HepG2 (cell line): Measurements from ENCODE around the gene HAO2. TPM values are rescaled to one million over a fixed set of nuclear protein-coding genes. Genes with fewer than 3 reads are reported as not detected.

ENCODE experiments used
- ATAC-seq: fragments of 200-7000 bp; cut with Tn5 transposase; 3 replicates; pipeline ENCODE4 v1.9.1; 2020; ENCODE audit warnings: mild to moderate bottlenecking, moderate library complexity
- BruUV-seq: library from RNA; stranded (reverse); fragments of 400-500 nt; replicated peaks from 2 replicates; lab custom pipeline; 2021; lab: Mats Ljungman, UMichigan
- CTCF ChIA-PET: fragments of 300-600 bp; formaldehyde crosslinking; extraction: SDS; loops from one replicate; lab custom pipeline; 2021; ENCODE audit warnings: low total read pairs, inconsistent platforms, low intra/inter-chr PET ratio; lab: Yijun Ruan, JAX
- POLR2A ChIA-PET: fragments of 350-600 bp; sonication (Branson Sonifier 250); formaldehyde crosslinking; loops from one replicate; lab custom pipeline; 2020; ENCODE audit warnings: antibody characterized with exemption, inconsistent platforms; lab: Yijun Ruan, JAX
- DNase-seq: peaks from one replicate; pipeline ENCODE4 v3.0.0-alpha.2; 2015; ENCODE audit warnings: low spot score
- FAIRE-seq: peaks from 3 replicates; lab custom pipeline; 2011; peaks lifted over from hg19 to GRCh38; lab: Jason Lieb, UNC
- H2AFZ ChIP-seq: one replicate; pipeline ENCODE4 v1.6.1; 2011; ENCODE audit warnings: low read length, inconsistent platforms
- H3K27ac ChIP-seq: fragments of 300-600 bp; 3 replicates; pipeline ENCODE4 v1.8.0; 2011; ENCODE audit warnings: mixed run types, mild to moderate bottlenecking, mixed read lengths, low read length, inconsistent platforms; ENCODE audit not compliant: insufficient read depth; ENCODE audit errors: extremely low read length
- H3K27me3 ChIP-seq, 2 experiments: fragments of 200-600 bp in 1 of 2; 2 replicates in 1 of 2; 3 replicates in 1 of 2; pipeline versions ENCODE4 v1.6.0 to v1.8.0; 2011; ENCODE audit warnings: low read length in 2 of 2, mild to moderate bottlenecking in 2 of 2, moderate library complexity in 2 of 2, inconsistent platforms in 1 of 2; ENCODE audit not compliant: insufficient read depth in 2 of 2, control insufficient read depth in 1 of 2
- H3K36me3 ChIP-seq, 2 experiments: fragments of 200-600 bp in 1 of 2; replicated peaks in 1 of 2; 2 replicates in 1 of 2; 3 replicates in 1 of 2; pipeline versions ENCODE4 v1.5.1 to v1.8.0; 2011; ENCODE audit warnings: low read length in 2 of 2, inconsistent platforms in 1 of 2; ENCODE audit not compliant: insufficient read depth in 2 of 2, control insufficient read depth in 1 of 2
- H3K4me1 ChIP-seq: 2 replicates; pipeline ENCODE4 v1.5.1; 2012; ENCODE audit warnings: low read length, inconsistent platforms; ENCODE audit not compliant: insufficient read depth
- H3K4me2 ChIP-seq: 2 replicates; pipeline ENCODE4 v1.6.0; 2011; ENCODE audit warnings: low read depth, low read length, inconsistent platforms
- H3K4me3 ChIP-seq, 3 experiments: fragments of 200-600 bp in 1 of 3; sonication (generic), shearing (Covaris generic) in 1 of 3; replicated peaks in 1 of 3; 2 replicates each; pipeline ENCODE4 v1.5.1; 2011 to 2016; ENCODE audit warnings: low read length in 3 of 3, inconsistent platforms in 2 of 3, low read depth in 2 of 3, mild to moderate bottlenecking in 2 of 3, control low read depth in 1 of 3, mixed read lengths in 1 of 3; ENCODE audit not compliant: insufficient read depth in 1 of 3
- H3K79me2 ChIP-seq: one replicate; pipeline ENCODE4 v1.6.1; 2011; ENCODE audit warnings: low read length, inconsistent platforms; ENCODE audit not compliant: insufficient read depth
- H3K9ac ChIP-seq: 2 replicates; pipeline ENCODE4 v1.6.0; 2011; ENCODE audit warnings: mild to moderate bottlenecking, low read depth, low read length, inconsistent platforms; ENCODE audit not compliant: insufficient read depth
- H3K9me3 ChIP-seq: 2 replicates; pipeline ENCODE4 v1.5.1; 2012; ENCODE audit warnings: mild to moderate bottlenecking, low read length
- H4K20me1 ChIP-seq: 2 replicates; pipeline ENCODE4 v1.6.0; 2011; ENCODE audit warnings: inconsistent platforms, mild to moderate bottlenecking, low read length, moderate library complexity; ENCODE audit not compliant: insufficient read depth
- AGO1 ChIP-seq: fragments of 200-400 bp; formaldehyde crosslinking; IDR thresholded peaks from 2 replicates; pipeline ENCODE4 v1.6.1; 2017; ENCODE audit warnings: mild to moderate bottlenecking, low read depth, low read length, moderate library complexity; ENCODE audit not compliant: poor library complexity, severe bottlenecking
- CBX5 ChIP-seq: sonication (generic); formaldehyde crosslinking; IDR thresholded peaks from 2 replicates; pipeline ENCODE4 v1.4.0; 2020; ENCODE audit warnings: missing genetic modification reagents, borderline replicate concordance
- ETS1 ChIP-seq: sonication (generic); formaldehyde crosslinking; IDR thresholded peaks from 2 replicates; pipeline ENCODE4 v1.4.0; 2020; ENCODE audit warnings: missing genetic modification reagents
- FOXP4 ChIP-seq: sonication (generic); formaldehyde crosslinking; IDR thresholded peaks from 2 replicates; pipeline ENCODE4 v1.4.0; 2020; ENCODE audit warnings: missing genetic modification reagents
- HMG20A ChIP-seq: IDR thresholded peaks from 2 replicates; pipeline ENCODE4 v1.6.1; 2016; ENCODE audit warnings: borderline replicate concordance
- HNF4A ChIP-seq: sonication (generic); formaldehyde crosslinking; IDR thresholded peaks from 2 replicates; pipeline ENCODE4 v1.4.0; 2020; ENCODE audit warnings: missing genetic modification reagents
- IRX3 ChIP-seq: sonication (generic); formaldehyde crosslinking; IDR thresholded peaks from 2 replicates; pipeline ENCODE4 v1.8.1; 2023; ENCODE audit warnings: mild to moderate bottlenecking, low read depth, missing genetic modification reagents, borderline replicate concordance
- JUNB ChIP-seq: sonication (generic); formaldehyde crosslinking; IDR thresholded peaks from 2 replicates; pipeline ENCODE4 v1.8.0; 2022; ENCODE audit warnings: missing genetic modification reagents, mild to moderate bottlenecking, borderline replicate concordance
- MBNL3 ChIP-seq: fragments of 250-450 bp; sonication (Bioruptor Pico); conservative IDR thresholded peaks from 2 replicates; pipeline ENCODE4 v1.8.0; 2022; ENCODE audit warnings: mild to moderate bottlenecking, inconsistent platforms
- MXD1 ChIP-seq: sonication (generic); formaldehyde crosslinking; IDR thresholded peaks from 2 replicates; pipeline ENCODE4 v1.4.0; 2020; ENCODE audit warnings: mild to moderate bottlenecking, missing genetic modification reagents
- PAWR ChIP-seq: sonication (generic); formaldehyde crosslinking; IDR thresholded peaks from 2 replicates; pipeline ENCODE4 v1.4.0; 2020; ENCODE audit warnings: missing genetic modification reagents, mild to moderate bottlenecking, borderline replicate concordance
- RARA ChIP-seq: IDR thresholded peaks from 2 replicates; pipeline ENCODE4 v1.6.1; 2016; ENCODE audit warnings: missing genetic modification reagents, missing compliant biosample characterization
- SRF ChIP-seq: IDR thresholded peaks from 2 replicates; pipeline ENCODE4 v1.6.1; 2011; ENCODE audit warnings: mild to moderate bottlenecking, low read depth, low read length, moderate library complexity
- THAP11 ChIP-seq: IDR thresholded peaks from 2 replicates; pipeline ENCODE4 v1.6.1; 2016; ENCODE audit warnings: missing biosample characterization, missing genetic modification reagents
- ZBTB33 ChIP-seq: sonication (generic); formaldehyde crosslinking; IDR thresholded peaks from 2 replicates; pipeline ENCODE4 v1.4.0; 2020; ENCODE audit warnings: missing genetic modification reagents
- ZFP36L2 ChIP-seq: sonication (generic); formaldehyde crosslinking; IDR thresholded peaks from 2 replicates; pipeline ENCODE4 v1.4.0; 2020; ENCODE audit warnings: missing genetic modification reagents
- ZNF34 ChIP-seq: sonication (generic); formaldehyde crosslinking; IDR thresholded peaks from 2 replicates; pipeline ENCODE4 v1.4.0; 2020; ENCODE audit warnings: mild to moderate bottlenecking, missing genetic modification reagents, borderline replicate concordance
- in situ Hi-C: cut with HindIII; loops from 2 replicates; pipeline ENCODE4 v1.10.0; 2017; ENCODE audit warnings: low pct_unique_long_range_greater_than_20kb; ENCODE audit not compliant: extremely low pct_ligation_motif_present
- intact Hi-C: fragments of 100-400 bp; cut with micrococcal nuclease; formaldehyde crosslinking; loops from one replicate; pipeline ENCODE4 v1.10.0; 2022; ENCODE audit not compliant: unreplicated experiment
- polyA plus RNA-seq, 8 experiments: library from polyadenylated mRNA; depleted of rRNA in 3 of 8; stranded (reverse) in 7 of 8; unstranded in 1 of 8; fragments of >200 nt; fragmentation: Illumina TruSeq in 4 of 8; extraction: Trizol in 4 of 8; gene quantifications; 2 replicates each; pipeline versions ENCODE4 v1.2.1 to v1.2.3, GENCODE V29; 2011 to 2016; ENCODE audit warnings: low read depth in 4 of 8, missing spikeins in 1 of 8, mixed read lengths in 1 of 8; ENCODE audit not compliant: insufficient read depth in 1 of 8
- total RNA-seq, 5 experiments: library from RNA; depleted of rRNA; stranded (reverse); fragments of >200 nt; fragmentation: Illumina TruSeq; extraction: Trizol; gene quantifications; 2 replicates each; pipeline ENCODE4 v1.2.3, GENCODE V29; 2016; ENCODE audit warnings: low read depth in 1 of 5

Gene HAO2
- total and polyA plus RNA-seq, 2 of the 13 experiments (the other 11 are each of a cell fraction or from before 2014, with no cell fraction given): 0.05 to 0.09 TPM

GRCh38 chr1:119338757-119339156 is 29.8 kb upstream of the HAO2 start (continued):
- TF ChIP-seq ZBTB33 (peak; percentile 68), RARA (CRISPR knock-in tag) (peak; percentile 57; the same call in 1 of the 2 replicates), PAWR (no peak), THAP11 (CRISPR knock-in tag) (no peak), HMG20A (peak; percentile 39; the same call in 1 of the 2 replicates), HNF4A (CRISPR knock-in tag) (peak; percentile 81), FOXP4 (CRISPR knock-in tag) (peak; percentile 36; the same call in 1 of the 2 replicates)

- ATAC-seq (peak; percentile 29; the same call in 2 of the 3 replicates), DNase-seq (no peak), FAIRE-seq (no peak)
- Histone ChIP-seq H3K9ac (peak overlapping the region; percentile 69), H3K36me3 (no peaks in the 10 kb centered on the region), H3K4me2 (peak overlapping the region; percentile 60), H3K27me3 (no peaks in the 10 kb centered on the region), H3K9me3 (peaks cover 8% of the 10 kb centered on the region; the same call in 1 of the 2 replicates), H3K4me1 (peaks cover 97% of the 10 kb centered on the region), H4K20me1 (no peaks in the 10 kb centered on the region), H3K4me3 (peak overlapping the region in 1 of 3 experiments; percentile 15; a peak in 1 of 6 replicates), H2AFZ (no peak overlapping the region), H3K27ac (peak overlapping the region; percentile 90), H3K79me2 (no peaks in the 10 kb centered on the region)
- ChIA-PET POLR2A (interaction anchor here (1.0 to 1.3 kb wide), 3 partner anchors 9 to 371 kb away, joined by 3 to 14 read pairs (median 3); partner anchors contain the start of gene PHGDH), CTCF (no interaction called here)
- BruUV-seq: TSS peak; percentile 96
- in situ Hi-C loops (no loop called here), intact Hi-C loops (loop anchor here (1.0 to 2.0 kb wide), 3 partner anchors 9 to 22 kb away; no protein-coding TSS in a partner anchor)
- TF ChIP-seq ZNF34 (CRISPR knock-in tag) (no peak), ZFP36L2 (CRISPR knock-in tag) (no peak), MXD1 (CRISPR knock-in tag) (no peak), IRX3 (no peak), MBNL3 (CRISPR knock-in tag) (no peak), SRF (0 out of 2 replicates have a peak, but pooled peaks have one; percentile 20), JUNB (no peak), ETS1 (CRISPR knock-in tag) (no peak), AGO1 (no peak), CBX5 (CRISPR knock-in tag) (no peak)
These were observed 27.7 kb upstream of the HAO2 start for GRCh38 chr1:119340861-119341261.
